ENCODE measurements around the gene NR3C2. TPM values are rescaled to one million over a fixed set of nuclear protein-coding genes. Genes with fewer than 3 reads are reported as not detected.

The NR3C2 gene
- total RNA-seq: 1.4 and 4.5 TPM in 2 replicates

DNA sequence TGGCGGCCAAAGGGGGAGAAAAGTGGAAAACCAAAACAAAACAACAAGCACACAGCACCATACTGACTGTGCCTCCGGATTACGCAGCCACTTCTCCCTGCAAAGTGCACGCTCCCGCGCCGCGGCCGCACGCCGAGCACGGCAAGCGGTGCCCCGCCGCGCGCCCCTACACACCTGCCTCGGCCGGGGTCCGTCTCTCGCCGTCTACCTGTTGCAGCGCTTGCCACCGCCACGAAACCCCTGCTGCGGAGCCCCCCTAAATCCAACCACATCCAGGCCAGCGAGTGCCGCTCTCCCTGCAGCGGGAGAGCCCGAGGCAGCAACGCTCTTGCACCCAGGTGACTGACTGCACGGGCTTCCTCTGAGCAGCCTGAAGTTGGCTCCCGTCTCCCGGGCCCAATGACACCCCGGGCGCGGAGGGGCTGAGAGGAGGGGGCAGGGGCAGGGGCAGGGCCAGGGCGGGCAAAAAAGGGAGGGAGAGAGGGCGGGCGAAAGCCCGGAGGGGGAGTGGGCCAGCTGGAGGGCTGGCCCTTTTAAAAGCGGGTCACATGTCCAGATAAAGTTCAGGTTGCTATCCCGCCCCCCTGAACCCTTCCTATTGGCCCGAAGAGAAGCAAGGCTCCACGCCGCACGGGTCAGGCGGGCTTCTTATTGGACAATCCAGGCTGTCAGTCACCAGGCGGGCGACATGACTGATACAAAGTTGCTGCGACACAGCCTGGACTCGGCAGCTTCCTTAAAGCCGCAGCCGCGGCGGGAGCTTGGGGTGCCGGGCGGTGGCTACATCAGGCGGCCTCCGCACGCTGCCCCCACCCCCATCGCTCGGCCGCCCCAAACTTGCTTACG is at the start of gene NR3C2:
TSS of gene NR3C2 (minus strand) at position 429 of the 846 bp plus-strand sequence.

